Measurements from ENCODE around the gene C1orf210. TPM values are rescaled to one million over a fixed set of nuclear protein-coding genes. Genes with fewer than 3 reads are reported as not detected.
A peak's percentile ranks its signal among the peaks of the same experiment; 100 is the strongest.

The C1orf210 gene
- total RNA-seq, 1 donor from 2014 or later: not detected

- DNase-seq (ENCODE audit: low spot score): peak; percentile 72
These were observed 9.4 kb downstream of the C1orf210 start for GRCh38 chr1:43275826-43276620.

- peak; percentile 62 for DNase-seq (ENCODE audit: low spot score)
These were observed 10.6 kb downstream of the C1orf210 start for GRCh38 chr1:43274804-43275180.

GRCh38 chr1:43274125-43274803 lies 11.1 kb downstream of the C1orf210 start:
- peak; percentile 67 for DNase-seq (ENCODE audit: low spot score)

GRCh38 chr1:43273708-43274107 lies 11.7 kb downstream of the C1orf210 start:
- peak; percentile 45 for DNase-seq (ENCODE audit: low spot score)

- peak; percentile 86 for DNase-seq (ENCODE audit: low spot score)
These were observed 12.5 kb downstream of the C1orf210 start for GRCh38 chr1:43272576-43273571.

GRCh38 chr1:43272161-43272560 lies 13.2 kb downstream of the C1orf210 start:
- DNase-seq (ENCODE audit: low spot score): peak; percentile 87

- peak; percentile 49 for DNase-seq (ENCODE audit: low spot score)
These were observed 13.9 kb downstream of the C1orf210 start for GRCh38 chr1:43271186-43272118.

- DNase-seq (ENCODE audit: low spot score): peak; percentile 86
These were observed 14.8 kb downstream of the C1orf210 start for GRCh38 chr1:43270421-43271095.

- peak; percentile 55 for DNase-seq (ENCODE audit: low spot score)
These were observed 15.6 kb downstream of the C1orf210 start, which contains the start of gene TMEM125 for GRCh38 chr1:43269627-43270375. Gene TMEM125, plus strand, starts transcription at chr1:43269983. Its CDS starts 2,740 bp downstream, at chr1:43272723.

- peak; percentile 22 for DNase-seq (ENCODE audit: low spot score)
These were observed 17.5 kb downstream of the C1orf210 start for GRCh38 chr1:43267818-43268425.

- DNase-seq (ENCODE audit: low spot score): peak; percentile 88
These were observed 18.0 kb downstream of the C1orf210 start for GRCh38 chr1:43267291-43267805.

GRCh38 chr1:43266881-43267280 lies 18.5 kb downstream of the C1orf210 start:
- DNase-seq (ENCODE audit: low spot score): no peak

- DNase-seq (ENCODE audit: low spot score): no peak
These were observed 19.9 kb downstream of the C1orf210 start for GRCh38 chr1:43265431-43265830.

- DNase-seq (ENCODE audit: low spot score): peak; percentile 3
These were observed 27.0 kb downstream of the C1orf210 start for GRCh38 chr1:43258370-43258769.

- peak; percentile 57 for DNase-seq (ENCODE audit: low spot score)
These were observed 28.5 kb downstream of the C1orf210 start for GRCh38 chr1:43256675-43257570.

GRCh38 chr1:43255438-43256210 lies 29.8 kb downstream of the C1orf210 start:
- DNase-seq (ENCODE audit: low spot score): peak; percentile 62
